ENCODE results near the gene CEP83.
A peak's percentile ranks its signal among the peaks of the same experiment; 100 is the strongest.

CEP83 gene

DNA sequence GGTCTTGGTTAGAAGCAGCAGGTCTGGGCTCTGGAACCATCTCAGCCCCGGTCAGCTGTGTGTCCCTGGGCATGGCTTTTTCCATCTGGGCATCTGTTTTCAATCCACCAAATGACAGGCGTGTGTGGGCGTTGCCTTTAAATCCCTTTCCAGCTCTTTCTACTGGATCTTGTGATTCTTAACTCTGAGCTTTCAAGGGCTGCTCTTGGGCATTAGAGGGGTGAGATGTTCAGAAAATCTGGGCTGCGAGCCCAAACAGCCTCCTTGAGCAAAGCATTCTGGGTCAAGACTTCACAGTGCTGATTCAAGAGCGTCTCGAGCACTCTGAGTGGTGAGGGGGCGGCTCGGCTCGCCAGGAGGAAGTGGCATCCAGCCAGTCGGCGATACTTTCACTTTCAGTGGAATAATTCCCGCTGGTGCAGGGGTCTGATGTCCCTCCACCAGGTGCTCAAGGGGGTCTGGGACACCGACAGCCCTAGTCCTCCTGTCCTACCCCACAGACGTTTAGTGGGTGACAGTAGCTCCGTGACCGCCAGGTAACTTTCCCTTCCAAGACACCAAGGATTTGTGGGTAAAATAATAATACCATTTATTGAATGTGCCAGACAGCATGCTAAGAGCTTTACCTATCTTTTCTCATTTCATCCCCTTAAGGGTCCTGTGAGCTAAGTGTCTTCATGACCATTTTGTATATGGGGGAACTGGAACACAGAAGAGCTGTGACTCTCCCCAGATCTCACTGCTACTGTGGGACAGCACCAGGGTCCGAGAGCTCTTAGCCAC, 197.2 kb downstream of the CEP83 start:
- Mint-ChIP-seq H3K27ac (peak overlapping the region; percentile 97), H3K9me3 (no peaks in the 10 kb centered on the region), H3K4me1 (peaks cover 27% of the 10 kb centered on the region), H3K27me3 (no peaks in the 10 kb centered on the region), H3K36me3 (peaks cover 21% of the 10 kb centered on the region), H3K4me3 (peak overlapping the region; percentile 89)
- peak; percentile 83 for ATAC-seq (ENCODE audit: low read depth)
- DNase-seq (ENCODE audit: low spot score in 2 of 2): peak; percentile 64 to 67

DNA sequence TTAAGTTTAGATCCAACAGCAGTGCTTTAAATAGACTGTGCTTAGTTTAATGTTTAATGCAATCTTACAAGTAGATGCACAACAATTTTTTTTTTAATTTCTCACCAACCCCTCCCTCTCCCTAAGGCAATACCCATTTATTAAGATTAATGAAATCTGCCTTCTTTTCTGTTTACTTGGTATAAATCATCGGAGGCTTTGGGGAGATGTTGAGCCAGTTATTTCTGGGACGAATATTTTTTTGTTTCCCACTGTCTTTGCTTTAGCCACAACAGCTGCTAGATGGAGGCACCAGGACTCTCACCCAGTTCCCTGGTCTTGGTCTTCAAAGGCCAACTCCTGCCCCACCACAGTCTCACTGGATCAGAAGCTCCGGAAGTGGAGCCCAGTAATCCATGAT, 197.9 kb downstream of the CEP83 start:
- Mint-ChIP-seq H3K4me3 (peak overlapping the region; percentile 89), H3K4me1 (peaks cover 28% of the 10 kb centered on the region), H3K27me3 (no peaks in the 10 kb centered on the region), H3K36me3 (peaks cover 19% of the 10 kb centered on the region), H3K27ac (peak overlapping the region; percentile 97), H3K9me3 (no peaks in the 10 kb centered on the region)
- no peak for DNase-seq (ENCODE audit: low spot score in 2 of 2)
- ATAC-seq (ENCODE audit: low read depth): no peak

DNA sequence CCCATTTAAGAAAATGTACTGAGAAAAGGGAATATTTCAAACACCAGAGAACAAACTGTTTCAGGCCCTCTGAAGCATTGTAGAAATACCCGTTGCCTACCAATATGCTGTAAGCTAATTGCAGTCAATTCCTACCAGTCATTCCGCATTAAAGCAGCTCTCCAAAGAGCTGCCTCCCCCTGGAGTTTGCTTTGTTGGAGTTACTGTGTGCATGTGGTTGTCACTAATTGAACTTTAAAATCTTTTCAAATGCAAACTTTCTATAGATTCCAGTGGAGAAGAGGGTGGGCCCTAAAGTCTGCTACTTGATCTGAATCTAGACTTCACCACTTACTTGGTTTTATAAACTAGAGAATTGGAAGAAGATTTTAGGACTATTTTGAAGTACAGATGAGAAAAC, 198.5 kb downstream of the CEP83 start:
- Mint-ChIP-seq H3K9me3 (no peaks in the 10 kb centered on the region), H3K4me3 (no peak overlapping the region), H3K27me3 (no peaks in the 10 kb centered on the region), H3K36me3 (peaks cover 25% of the 10 kb centered on the region), H3K27ac (peak overlapping the region; percentile 97), H3K4me1 (peaks cover 30% of the 10 kb centered on the region)
- DNase-seq (ENCODE audit: low spot score in 2 of 2) (no peak), ATAC-seq (ENCODE audit: low read depth) (no peak)

DNA sequence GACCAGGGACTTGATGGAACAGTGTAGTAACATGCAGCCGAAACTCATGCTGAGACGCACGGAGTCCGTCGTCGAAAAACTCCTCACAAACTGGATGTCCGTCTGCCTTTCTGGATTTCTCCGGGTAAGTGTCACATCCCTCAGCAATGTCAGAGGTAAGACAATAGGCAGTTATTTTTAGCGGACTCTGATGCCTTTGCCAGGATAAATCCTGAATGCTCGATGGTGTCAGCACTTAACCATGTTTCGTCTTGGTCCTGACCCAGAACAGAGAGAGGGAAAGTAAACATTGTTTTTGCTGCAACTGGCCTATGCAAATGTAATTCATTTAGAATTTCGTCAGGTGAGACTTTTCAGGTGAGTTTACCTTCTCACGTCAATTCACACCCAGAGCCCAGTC, 198.9 kb downstream of the CEP83 start:
- Mint-ChIP-seq H3K4me1 (peaks cover 27% of the 10 kb centered on the region), H3K27ac (no peak overlapping the region), H3K4me3 (no peak overlapping the region), H3K9me3 (no peaks in the 10 kb centered on the region), H3K27me3 (no peaks in the 10 kb centered on the region), H3K36me3 (peaks cover 25% of the 10 kb centered on the region)
- no peak for DNase-seq (ENCODE audit: low spot score in 2 of 2)
- no peak for ATAC-seq (ENCODE audit: low read depth)

DNA sequence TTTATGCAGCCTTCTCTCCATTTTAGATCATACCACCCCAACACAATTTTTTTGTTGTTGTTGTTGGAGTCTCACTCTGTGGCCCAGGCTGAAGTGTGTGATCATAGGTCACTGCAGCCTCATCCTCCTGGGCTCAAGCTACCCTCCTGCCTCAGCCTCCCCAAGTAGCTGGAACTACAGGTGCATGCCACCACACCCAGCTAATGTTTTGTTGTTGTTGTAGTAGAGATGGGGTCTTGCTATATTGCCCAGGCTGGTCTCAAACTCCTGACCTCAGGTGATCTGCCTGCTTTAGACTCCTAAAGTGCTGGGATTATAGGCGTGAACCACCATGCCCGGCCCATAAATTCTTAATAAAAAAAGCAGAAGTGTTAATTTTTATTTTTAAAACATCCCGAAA, 199.7 kb downstream of the CEP83 start:
- ATAC-seq (ENCODE audit: low read depth): no peak
- peaks cover 26% of the 10 kb centered on the region for H3K36me3 Mint-ChIP-seq
- H3K4me1 Mint-ChIP-seq: peaks cover 27% of the 10 kb centered on the region
- no peak overlapping the region for H3K4me3 Mint-ChIP-seq
- H3K27me3 Mint-ChIP-seq: no peaks in the 10 kb centered on the region
- no peak for DNase-seq (ENCODE audit: low spot score in 2 of 2)
- no peaks in the 10 kb centered on the region for H3K9me3 Mint-ChIP-seq
- no peak overlapping the region for H3K27ac Mint-ChIP-seq

DNA sequence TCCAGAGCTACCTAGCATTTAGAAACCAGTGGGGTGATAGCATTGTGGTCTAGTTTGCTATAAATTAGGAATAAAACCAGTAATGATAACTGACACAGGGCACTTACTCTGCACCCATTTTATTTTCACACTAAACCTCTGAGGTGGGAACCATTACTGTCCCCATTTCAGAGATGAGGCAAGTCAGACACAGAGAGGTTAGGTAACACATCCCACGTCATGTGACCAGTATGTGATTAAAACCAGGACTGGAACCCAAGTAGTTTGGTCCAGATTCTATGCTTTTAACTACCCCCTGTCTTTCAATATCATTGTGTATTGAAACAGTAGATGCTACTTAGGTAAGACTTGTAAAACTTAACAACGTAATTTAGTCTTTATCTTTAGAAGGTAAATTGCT, 201.1 kb downstream of the CEP83 start:
- Mint-ChIP-seq H3K36me3 (peaks cover 29% of the 10 kb centered on the region), H3K27ac (peak overlapping the region; percentile 95), H3K4me3 (no peak overlapping the region), H3K9me3 (no peaks in the 10 kb centered on the region), H3K27me3 (no peaks in the 10 kb centered on the region), H3K4me1 (peaks cover 24% of the 10 kb centered on the region)
- ATAC-seq (ENCODE audit: low read depth) (no peak), DNase-seq (ENCODE audit: low spot score in 2 of 2) (no peak)
